Left ventricle myocardium inferior (tissue), 1 donor: ENCODE results near the gene ZNF223. TPM values are rescaled to one million over a fixed set of nuclear protein-coding genes. Genes with fewer than 3 reads are reported as not detected.

Experiments used
- DNase-seq: peaks from one replicate; pipeline ENCODE4 v3.0.0-alpha.2; 2020
- H3K27ac ChIP-seq: fragments of 200-600 bp; replicated peaks from 2 replicates; pipeline ENCODE4 v1.8.0; 2021
- H3K27me3 ChIP-seq: fragments of 200-600 bp; 2 replicates; pipeline ENCODE4 v1.8.0; 2021; ENCODE audit warnings: low read depth
- H3K36me3 ChIP-seq: fragments of 200-600 bp; 2 replicates; pipeline ENCODE4 v1.8.0; 2021
- H3K4me1 ChIP-seq: fragments of 200-600 bp; 2 replicates; pipeline ENCODE4 v1.8.0; 2021
- H3K4me3 ChIP-seq: fragments of 200-600 bp; 2 replicates; pipeline ENCODE4 v1.8.0; 2021; ENCODE audit warnings: mild to moderate bottlenecking, moderate library complexity
- H3K9me3 ChIP-seq: fragments of 200-600 bp; replicated peaks from 2 replicates; pipeline ENCODE4 v1.8.0; 2021
- intact Hi-C: fragments of 100-400 bp; cut with micrococcal nuclease; formaldehyde crosslinking; loops from one replicate; pipeline ENCODE4 v1.11.0; 2022
- total RNA-seq: library from RNA; stranded (reverse); fragmentation: NEBNext Ultra II Directional; extraction: Animal tissue kit (Norgen Biotek cat#: 25700); gene quantifications from one replicate; pipeline ENCODE4 v1.2.1, GENCODE V29; 2021
- TF ChIP-seq, protein P1 (sequence below): fragments of 200-600 bp; IDR thresholded peaks from 2 replicates; pipeline ENCODE4 v1.8.0; 2021; ENCODE audit warnings: antibody characterized with exemption, mild to moderate bottlenecking, borderline replicate concordance
- donor health status: DM: no; HTN: yes; CAD: no; lungs with severe emphysema.

The ZNF223 gene
- total RNA-seq, 1 donor from 2014 or later: 2.9 TPM

GRCh38 chr19:44025217-44025936, 26.5 kb upstream of the ZNF223 start, which contains the start of gene ZNF222:
Gene ZNF222 (plus strand): TSS chr19:44025379. CDS start chr19:44025437, 58 bp downstream.
- peaks cover 19% of the 10 kb centered on the region for H3K4me1 ChIP-seq
- H3K36me3 ChIP-seq: peaks cover 42% of the 10 kb centered on the region
- intact Hi-C loops: no loop called here
- peaks cover 41% of the 10 kb centered on the region for H3K9me3 ChIP-seq
- DNase-seq: peak; percentile 80
- H3K27ac ChIP-seq: peak within 1 kb of the TSS; percentile 74
- TF ChIP-seq, protein P1, sequence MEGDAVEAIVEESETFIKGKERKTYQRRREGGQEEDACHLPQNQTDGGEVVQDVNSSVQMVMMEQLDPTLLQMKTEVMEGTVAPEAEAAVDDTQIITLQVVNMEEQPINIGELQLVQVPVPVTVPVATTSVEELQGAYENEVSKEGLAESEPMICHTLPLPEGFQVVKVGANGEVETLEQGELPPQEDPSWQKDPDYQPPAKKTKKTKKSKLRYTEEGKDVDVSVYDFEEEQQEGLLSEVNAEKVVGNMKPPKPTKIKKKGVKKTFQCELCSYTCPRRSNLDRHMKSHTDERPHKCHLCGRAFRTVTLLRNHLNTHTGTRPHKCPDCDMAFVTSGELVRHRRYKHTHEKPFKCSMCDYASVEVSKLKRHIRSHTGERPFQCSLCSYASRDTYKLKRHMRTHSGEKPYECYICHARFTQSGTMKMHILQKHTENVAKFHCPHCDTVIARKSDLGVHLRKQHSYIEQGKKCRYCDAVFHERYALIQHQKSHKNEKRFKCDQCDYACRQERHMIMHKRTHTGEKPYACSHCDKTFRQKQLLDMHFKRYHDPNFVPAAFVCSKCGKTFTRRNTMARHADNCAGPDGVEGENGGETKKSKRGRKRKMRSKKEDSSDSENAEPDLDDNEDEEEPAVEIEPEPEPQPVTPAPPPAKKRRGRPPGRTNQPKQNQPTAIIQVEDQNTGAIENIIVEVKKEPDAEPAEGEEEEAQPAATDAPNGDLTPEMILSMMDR: no peak
- H3K27me3 ChIP-seq: no peaks in the 10 kb centered on the region
- H3K4me3 ChIP-seq: peak within 1 kb of the TSS; percentile 86

GRCh38 chr19:44026622-44027021, 25.2 kb upstream of the ZNF223 start:
- intact Hi-C loops: no loop called here
- no peak overlapping the region for H3K27ac ChIP-seq
- H3K9me3 ChIP-seq: peaks cover 49% of the 10 kb centered on the region
- no peaks in the 10 kb centered on the region for H3K27me3 ChIP-seq
- no peak overlapping the region for H3K4me3 ChIP-seq
- peaks cover 19% of the 10 kb centered on the region for H3K4me1 ChIP-seq
- TF ChIP-seq, protein P1: no peak
- H3K36me3 ChIP-seq: peaks cover 54% of the 10 kb centered on the region
- no peak for DNase-seq

- Histone ChIP-seq H3K4me3 (no peak overlapping the region), H3K27ac (no peak overlapping the region), H3K27me3 (no peaks in the 10 kb centered on the region), H3K4me1 (no peaks in the 10 kb centered on the region), H3K36me3 (peaks cover 72% of the 10 kb centered on the region), H3K9me3 (peaks cover 100% of the 10 kb centered on the region)
- TF ChIP-seq, protein P1: no peak
- intact Hi-C loops: no loop called here
- DNase-seq: no peak
Measured at GRCh38 chr19:44032001-44032610, 19.7 kb upstream of the ZNF223 start.

GRCh38 chr19:44042147-44042546, 9.7 kb upstream of the ZNF223 start:
- Histone ChIP-seq H3K4me1 (no peaks in the 10 kb centered on the region), H3K4me3 (no peak overlapping the region), H3K27ac (no peak overlapping the region), H3K9me3 (peaks cover 38% of the 10 kb centered on the region), H3K36me3 (no peaks in the 10 kb centered on the region), H3K27me3 (peaks cover 35% of the 10 kb centered on the region)
- intact Hi-C loops: no loop called here
- TF ChIP-seq, protein P1: no peak
- DNase-seq: no peak

DNA sequence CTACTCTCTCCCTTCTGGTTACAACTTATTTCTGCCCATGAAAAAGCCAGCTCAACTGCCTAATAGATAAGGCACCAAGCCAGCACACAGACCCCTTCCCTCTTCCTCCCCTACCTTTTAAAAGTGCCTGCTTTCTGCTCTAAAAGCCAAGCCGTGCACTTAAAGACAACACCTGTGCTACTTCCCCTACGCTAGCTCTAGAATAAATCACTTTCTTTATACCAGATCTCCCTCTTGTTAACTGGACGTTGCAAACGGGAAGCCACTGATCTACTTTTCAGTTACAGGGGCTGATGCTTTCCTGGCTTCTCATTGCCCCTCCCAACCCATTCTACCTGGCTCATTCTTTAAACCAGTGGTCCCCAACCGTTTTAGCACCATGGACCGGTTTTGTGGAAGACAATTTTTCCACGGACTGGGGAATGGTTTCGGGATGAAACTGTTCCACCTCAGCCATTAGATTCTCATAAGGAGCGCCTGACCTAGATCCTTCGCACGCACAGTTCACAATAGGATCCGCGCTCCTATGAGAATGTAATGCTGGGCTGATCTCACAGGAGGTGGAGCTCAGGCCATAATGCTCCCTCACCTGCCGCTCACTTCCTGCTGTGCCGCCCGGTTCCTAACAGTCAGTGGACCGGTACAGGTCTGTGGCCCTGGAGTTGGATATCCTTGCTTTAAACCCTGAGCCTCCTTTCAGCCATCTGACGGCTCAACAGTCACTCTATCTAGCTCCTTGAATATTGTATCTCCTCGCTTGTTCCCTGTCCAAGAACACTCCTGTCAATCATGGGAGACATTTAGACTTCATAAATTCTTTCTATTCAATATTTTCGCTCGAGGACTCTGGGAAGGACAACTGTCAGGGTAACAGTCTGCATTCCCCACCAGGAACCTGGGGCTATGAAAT, 841 bp upstream of the ZNF223 start:
- Histone ChIP-seq H3K36me3 (peaks cover 18% of the 10 kb centered on the region), H3K27ac (peak overlapping the region; percentile 81), H3K4me3 (peak overlapping the region; percentile 82), H3K9me3 (no peaks in the 10 kb centered on the region), H3K27me3 (peaks cover 46% of the 10 kb centered on the region), H3K4me1 (peaks cover 27% of the 10 kb centered on the region)
- DNase-seq: no peak
- intact Hi-C loops: no loop called here
- TF ChIP-seq, protein P1: no peak
